PFSK-1 (cell line): ENCODE measurements around the gene OSCP1.
A peak's percentile ranks its signal among the peaks of the same experiment; 100 is the strongest.

ENCODE experiments used
- FOXP2 ChIP-seq: optimal IDR thresholded peaks from 2 replicates; pipeline ENCODE3; 2011; ENCODE audit warnings: borderline replicate concordance, control low read depth, inconsistent platforms; ENCODE audit not compliant: insufficient read depth; ENCODE audit errors: extremely low read length, extremely low read depth
- POLR2AphosphoS5 ChIP-seq: IDR thresholded peaks from 2 replicates; pipeline ENCODE4 v1.6.1; 2012; ENCODE audit warnings: low read depth, mild to moderate bottlenecking, control low read depth, low read length, moderate library complexity
- SIN3A ChIP-seq: IDR thresholded peaks from 2 replicates; pipeline ENCODE4 v1.6.1; 2012; ENCODE audit warnings: mild to moderate bottlenecking, low read length, moderate library complexity, borderline replicate concordance; ENCODE audit not compliant: insufficient read depth
- TAF1 ChIP-seq: IDR thresholded peaks from 2 replicates; pipeline ENCODE4 v1.6.1; 2012; ENCODE audit warnings: low read length, control low read depth, borderline replicate concordance; ENCODE audit not compliant: insufficient read depth
- TF ChIP-seq, protein P1 (sequence below), 2 experiments: IDR thresholded peaks; 2 replicates each; pipeline versions ENCODE4 v1.6.1 to v1.8.0; 2011 to 2012; ENCODE audit warnings: low read depth in 2 of 2, low read length in 2 of 2, control low read depth in 1 of 2, inconsistent platforms in 1 of 2, mild to moderate bottlenecking in 1 of 2, moderate library complexity in 1 of 2; ENCODE audit not compliant: insufficient read depth in 1 of 2

The OSCP1 gene

GRCh38 chr1:36414384-36414783, 35.9 kb downstream of the OSCP1 start:
- TF ChIP-seq SIN3A (no peak), POLR2AphosphoS5 (no peak), FOXP2 (no peak), TAF1 (no peak)
- TF ChIP-seq, protein P1, sequence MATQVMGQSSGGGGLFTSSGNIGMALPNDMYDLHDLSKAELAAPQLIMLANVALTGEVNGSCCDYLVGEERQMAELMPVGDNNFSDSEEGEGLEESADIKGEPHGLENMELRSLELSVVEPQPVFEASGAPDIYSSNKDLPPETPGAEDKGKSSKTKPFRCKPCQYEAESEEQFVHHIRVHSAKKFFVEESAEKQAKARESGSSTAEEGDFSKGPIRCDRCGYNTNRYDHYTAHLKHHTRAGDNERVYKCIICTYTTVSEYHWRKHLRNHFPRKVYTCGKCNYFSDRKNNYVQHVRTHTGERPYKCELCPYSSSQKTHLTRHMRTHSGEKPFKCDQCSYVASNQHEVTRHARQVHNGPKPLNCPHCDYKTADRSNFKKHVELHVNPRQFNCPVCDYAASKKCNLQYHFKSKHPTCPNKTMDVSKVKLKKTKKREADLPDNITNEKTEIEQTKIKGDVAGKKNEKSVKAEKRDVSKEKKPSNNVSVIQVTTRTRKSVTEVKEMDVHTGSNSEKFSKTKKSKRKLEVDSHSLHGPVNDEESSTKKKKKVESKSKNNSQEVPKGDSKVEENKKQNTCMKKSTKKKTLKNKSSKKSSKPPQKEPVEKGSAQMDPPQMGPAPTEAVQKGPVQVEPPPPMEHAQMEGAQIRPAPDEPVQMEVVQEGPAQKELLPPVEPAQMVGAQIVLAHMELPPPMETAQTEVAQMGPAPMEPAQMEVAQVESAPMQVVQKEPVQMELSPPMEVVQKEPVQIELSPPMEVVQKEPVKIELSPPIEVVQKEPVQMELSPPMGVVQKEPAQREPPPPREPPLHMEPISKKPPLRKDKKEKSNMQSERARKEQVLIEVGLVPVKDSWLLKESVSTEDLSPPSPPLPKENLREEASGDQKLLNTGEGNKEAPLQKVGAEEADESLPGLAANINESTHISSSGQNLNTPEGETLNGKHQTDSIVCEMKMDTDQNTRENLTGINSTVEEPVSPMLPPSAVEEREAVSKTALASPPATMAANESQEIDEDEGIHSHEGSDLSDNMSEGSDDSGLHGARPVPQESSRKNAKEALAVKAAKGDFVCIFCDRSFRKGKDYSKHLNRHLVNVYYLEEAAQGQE (IDR thresholded peaks at IDR 0.05; ENCODE audit: insufficient read depth in 1 of 2, low read depth in 2 of 2, low read length in 2 of 2): no peak

DNA sequence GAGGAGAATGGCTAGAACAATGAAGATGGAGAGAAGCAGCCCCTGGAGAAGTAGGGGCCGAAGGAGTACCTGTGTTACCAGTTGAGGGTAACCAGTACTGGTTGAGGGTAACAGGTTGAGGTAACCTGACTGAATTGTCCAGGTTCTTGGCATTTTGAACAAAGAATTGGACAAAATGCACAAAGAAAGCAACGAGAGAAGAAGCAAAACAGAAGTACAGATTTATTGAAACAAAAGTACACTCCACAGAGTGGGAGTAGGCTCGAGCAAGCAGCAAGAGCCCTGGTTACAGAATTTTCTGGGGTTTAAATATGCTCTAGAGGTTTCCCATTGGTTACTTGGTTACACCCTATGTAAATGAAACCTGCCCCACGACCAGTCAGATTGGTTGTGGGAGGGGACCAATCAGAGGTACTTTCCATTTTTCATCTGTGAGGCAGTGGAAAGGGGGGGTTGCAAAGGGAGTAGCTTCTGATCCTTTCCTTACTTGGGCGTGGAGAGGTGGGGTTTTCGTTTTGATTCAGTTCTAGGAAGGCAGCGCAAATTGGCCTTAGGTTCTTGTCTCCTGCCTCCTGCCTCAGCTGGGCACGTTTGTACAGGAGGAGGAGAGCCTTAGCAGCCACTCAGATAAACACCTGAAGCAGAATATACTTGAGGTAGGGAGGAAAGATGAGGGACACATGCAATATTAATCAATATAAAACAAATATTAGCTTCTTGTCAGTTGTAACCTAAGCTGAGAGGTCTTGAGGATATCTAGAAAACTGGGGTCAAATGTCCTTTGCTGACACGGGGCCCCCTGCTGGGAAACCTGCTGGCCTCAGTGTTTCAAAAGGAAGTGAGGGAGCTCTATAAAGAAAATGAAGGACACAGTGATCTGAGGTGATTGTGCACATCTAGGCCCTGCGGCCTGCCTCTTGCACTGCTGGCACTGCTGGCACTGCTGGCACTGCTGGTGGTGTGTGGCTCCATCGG, 38.3 kb downstream of the OSCP1 start:
- no peak for TF ChIP-seq POLR2AphosphoS5
- no peak for TF ChIP-seq TAF1
- TF ChIP-seq, protein P1 (IDR thresholded peaks at IDR 0.05; ENCODE audit: insufficient read depth in 1 of 2, low read depth in 2 of 2, low read length in 2 of 2): no peak
- no peak for TF ChIP-seq FOXP2
- TF ChIP-seq SIN3A: no peak

GRCh38 chr1:36408479-36408878, 41.8 kb downstream of the OSCP1 start:
- no peak for TF ChIP-seq TAF1
- TF ChIP-seq SIN3A: 0 out of 2 replicates have a peak, but pooled peaks have one; percentile 26
- no peak for TF ChIP-seq FOXP2
- TF ChIP-seq POLR2AphosphoS5: no peak
- TF ChIP-seq, protein P1 (IDR thresholded peaks at IDR 0.05; ENCODE audit: insufficient read depth in 1 of 2, low read depth in 2 of 2, low read length in 2 of 2): peak in 1 of 2 experiments; percentile 23; a peak in 1 of 4 replicates

- TF ChIP-seq POLR2AphosphoS5: no peak
- TF ChIP-seq SIN3A: no peak
- TF ChIP-seq TAF1: no peak
- no peak for TF ChIP-seq FOXP2
- TF ChIP-seq, protein P1 (IDR thresholded peaks at IDR 0.05; ENCODE audit: insufficient read depth in 1 of 2, low read depth in 2 of 2, low read length in 2 of 2): no peak
These were observed 43.8 kb downstream of the OSCP1 start for GRCh38 chr1:36406440-36406839.
